ENCODE measurements around the gene TBC1D13. TPM values are rescaled to one million over a fixed set of nuclear protein-coding genes. Genes with fewer than 3 reads are reported as not detected.

Gene TBC1D13
- total RNA-seq, 1 experiment from 2014 or later = 21.6 TPM

- TF ChIP-seq CTCF (IDR thresholded peaks at IDR 0.05) (no peak), NR1H2 (CRISPR knock-in tag; IDR thresholded peaks at IDR 0.05) (no peak), ZBTB43 (CRISPR knock-in tag; IDR thresholded peaks at IDR 0.05) (no peak), SOX15 (CRISPR knock-in tag; IDR thresholded peaks at IDR 0.05) (no peak)
These were observed 36.0 kb upstream of the TBC1D13 start (continued) for GRCh38 chr9:128750926-128751595.

- H3K27ac Mint-ChIP-seq = no peak overlapping the region
- no peak overlapping the region for H3K4me3 Mint-ChIP-seq
- ATAC-seq (no peak), DNase-seq (ENCODE audit: low spot score) (no peak)
- H3K27me3 Mint-ChIP-seq (ENCODE audit: low read depth) = no peaks in the 10 kb centered on the region
- no peaks in the 10 kb centered on the region for H3K9me3 Mint-ChIP-seq
- CTCF ChIA-PET = interaction anchor here (1.2 to 2.4 kb wide), 2 partner anchors 21 to 52 kb away, joined by 3 to 6 read pairs; partner anchors contain the start of gene PKN3
- no peaks in the 10 kb centered on the region for H3K36me3 Mint-ChIP-seq
- POLR2A ChIA-PET = no interaction called here
- TF ChIP-seq E2F1 (CRISPR knock-in tag; IDR thresholded peaks at IDR 0.05) = no peak
- no peak for TF ChIP-seq GABPB1 (CRISPR knock-in tag; IDR thresholded peaks at IDR 0.05)
- no peak for TF ChIP-seq NR3C1 (CRISPR knock-in tag; conservative IDR thresholded peaks at IDR 0.05; ENCODE audit: low read depth)
- no peak for TF ChIP-seq HMGA2 (CRISPR knock-in tag; IDR thresholded peaks at IDR 0.05)
- no peak for TF ChIP-seq RELA (CRISPR knock-in tag; IDR thresholded peaks at IDR 0.05; ENCODE audit: borderline replicate concordance)
- no peak for TF ChIP-seq FOXP1 (CRISPR knock-in tag; IDR thresholded peaks at IDR 0.05; ENCODE audit: borderline replicate concordance)
- no peak for TF ChIP-seq MAX (CRISPR knock-in tag; IDR thresholded peaks at IDR 0.05)
- no peaks in the 10 kb centered on the region for H3K4me1 Mint-ChIP-seq
These were observed 33.4 kb upstream of the TBC1D13 start for GRCh38 chr9:128753627-128754026.

GRCh38 chr9:128757602-128758001 is 29.5 kb upstream of the TBC1D13 start:
- ATAC-seq (no peak), DNase-seq (ENCODE audit: low spot score) (no peak)
- no peaks in the 10 kb centered on the region for H3K27me3 Mint-ChIP-seq (ENCODE audit: low read depth)
- TF ChIP-seq RELA (CRISPR knock-in tag; IDR thresholded peaks at IDR 0.05; ENCODE audit: borderline replicate concordance) = no peak
- no peak for TF ChIP-seq IRF1 (CRISPR knock-in tag; IDR thresholded peaks at IDR 0.05)
- no peak for TF ChIP-seq CDX4 (CRISPR knock-in tag; IDR thresholded peaks at IDR 0.05; ENCODE audit: borderline replicate concordance)
- TF ChIP-seq E2F1 (CRISPR knock-in tag; IDR thresholded peaks at IDR 0.05) = no peak
- ChIA-PET POLR2A (no interaction called here), CTCF (no interaction called here)
- no peak overlapping the region for H3K4me3 Mint-ChIP-seq
- no peaks in the 10 kb centered on the region for H3K4me1 Mint-ChIP-seq
- H3K9me3 Mint-ChIP-seq = no peaks in the 10 kb centered on the region
- H3K36me3 Mint-ChIP-seq = no peaks in the 10 kb centered on the region
- H3K27ac Mint-ChIP-seq = no peak overlapping the region

Data from WTC11 (cell line).